GM12892 (cell line): ENCODE data around the gene CTNNA3.

Source experiments
- POLR2A ChIP-seq: IDR thresholded peaks from 2 replicates; pipeline ENCODE4 v1.6.1; 2011; ENCODE audit warnings: low read depth, low read length, control low read depth
- POLR2AphosphoS5 ChIP-seq: IDR thresholded peaks from 2 replicates; pipeline ENCODE4 v1.6.1; 2011; ENCODE audit warnings: low read depth, low read length, control low read depth
- TAF1 ChIP-seq: IDR thresholded peaks from 2 replicates; pipeline ENCODE4 v1.6.1; 2011; ENCODE audit warnings: low read depth, mild to moderate bottlenecking, control low read depth, low read length, borderline replicate concordance

DNA sequence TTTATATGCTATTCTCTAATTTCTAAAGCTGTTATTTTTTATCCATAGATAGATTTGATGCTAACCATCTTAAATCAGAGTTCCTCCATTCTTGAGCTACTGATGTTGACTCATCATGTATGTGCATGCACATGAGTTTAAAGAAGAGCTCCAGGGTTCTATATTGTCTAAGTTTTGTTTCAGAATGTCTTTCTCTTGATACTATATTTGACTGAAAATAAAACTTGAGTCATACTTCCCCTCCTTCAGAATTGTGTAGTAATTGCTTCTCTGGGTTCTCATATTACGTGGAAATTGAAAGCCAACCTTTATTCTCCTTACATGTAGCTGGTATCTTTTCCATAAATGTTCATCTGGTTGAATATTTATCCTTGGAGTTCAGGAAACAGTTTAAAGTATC is 680.8 kb downstream of the CTNNA3 start:
- TF ChIP-seq POLR2A (no peak), POLR2AphosphoS5 (no peak), TAF1 (no peak)
